ENCODE results near the gene SHISA9.

The SHISA9 gene

DNA sequence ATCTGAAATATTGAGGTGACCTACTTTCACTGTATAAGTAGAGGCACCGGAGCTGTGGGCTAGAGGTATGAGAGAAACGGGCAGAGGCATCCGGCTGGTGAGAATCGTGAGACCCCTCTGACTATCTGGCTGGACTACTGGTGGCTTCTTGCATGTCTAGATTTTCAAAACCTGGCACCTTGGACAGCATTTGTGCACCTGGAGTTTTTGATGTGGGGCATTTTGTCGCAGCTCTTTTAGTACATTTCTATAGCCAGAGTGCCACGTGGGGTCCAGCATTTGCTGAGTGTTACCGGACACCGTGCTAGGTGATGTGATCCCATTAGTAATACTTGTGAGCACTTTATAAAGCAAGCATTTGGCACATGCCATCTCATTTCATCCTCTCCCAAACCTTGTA lies 32.6 kb upstream of the SHISA9 start:
- DNase-seq (ENCODE audit: low spot score): no peak
- TF ChIP-seq CTCF (IDR thresholded peaks at IDR 0.05; ENCODE audit: extremely low read depth, missing control alignments): no peak

- DNase-seq (ENCODE audit: low spot score): no peak
- no peak for TF ChIP-seq CTCF (IDR thresholded peaks at IDR 0.05; ENCODE audit: extremely low read depth, missing control alignments)
These were observed 31.5 kb upstream of the SHISA9 start for GRCh38 chr16:12869698-12870427.

DNA sequence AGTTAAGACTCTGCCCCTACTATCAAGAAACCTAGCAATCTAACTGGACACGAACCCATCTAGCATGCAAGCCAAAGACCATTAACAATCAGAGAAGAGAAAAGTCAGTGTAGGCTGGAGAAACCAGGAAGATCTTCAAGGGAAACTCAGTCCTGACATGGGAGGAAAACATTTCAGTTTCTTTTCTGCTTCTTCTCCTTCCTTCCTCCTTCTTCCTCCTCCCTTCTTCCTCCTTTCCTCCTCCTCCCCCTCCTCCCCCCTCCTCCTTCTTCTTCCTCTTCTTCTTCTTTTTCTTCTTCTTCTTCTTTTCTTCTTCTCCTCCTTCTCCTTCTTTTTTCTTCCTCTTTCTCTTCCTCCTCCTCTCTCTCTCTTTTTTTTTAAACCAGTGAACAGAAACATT lies 29.6 kb upstream of the SHISA9 start:
- no peak for TF ChIP-seq CTCF (IDR thresholded peaks at IDR 0.05; ENCODE audit: extremely low read depth, missing control alignments)
- no peak for DNase-seq (ENCODE audit: low spot score)

DNA sequence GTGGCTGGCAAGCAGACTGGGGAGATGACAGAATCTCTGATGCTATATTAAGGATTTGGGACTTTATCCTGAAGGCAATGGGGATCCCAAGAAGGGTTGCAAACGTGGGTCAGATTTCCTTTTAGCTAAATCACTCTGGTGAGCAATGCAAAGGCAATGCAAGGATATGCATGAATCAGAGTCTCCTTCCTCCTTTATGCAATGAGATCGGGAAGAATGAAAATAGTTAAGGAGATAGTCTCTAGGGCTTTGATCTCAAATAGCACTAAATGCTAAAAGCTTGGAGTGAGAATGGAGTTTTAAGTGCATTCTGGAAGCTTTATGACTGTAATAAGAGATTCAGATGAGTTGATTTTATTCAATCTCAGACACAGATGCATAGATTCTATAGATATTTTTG lies 27.2 kb upstream of the SHISA9 start:
- no peak for DNase-seq (ENCODE audit: low spot score)
- TF ChIP-seq CTCF (IDR thresholded peaks at IDR 0.05; ENCODE audit: extremely low read depth, missing control alignments): no peak

DNA sequence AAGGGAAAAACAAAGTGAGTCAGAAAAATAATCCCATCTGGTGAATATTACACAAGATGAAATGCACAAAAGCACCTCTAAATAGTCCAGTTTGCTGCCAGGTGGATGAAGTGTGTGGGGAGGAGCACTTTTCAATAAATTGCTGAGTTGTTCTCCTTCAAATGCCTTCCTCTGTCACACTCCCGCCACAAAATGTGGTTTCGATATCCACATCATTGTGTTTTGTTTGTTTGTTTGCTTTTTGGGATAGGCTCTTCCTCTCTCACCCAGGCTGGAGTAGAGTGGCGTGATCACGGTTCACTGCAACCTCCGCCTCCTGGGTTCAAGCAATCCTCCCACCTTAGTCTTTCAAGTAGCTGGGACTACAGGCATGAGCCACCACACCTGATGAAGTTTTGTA lies 24.6 kb upstream of the SHISA9 start:
- DNase-seq (ENCODE audit: low spot score): no peak

GRCh38 chr16:12878973-12879372 lies 22.4 kb upstream of the SHISA9 start:
- no peak for DNase-seq (ENCODE audit: low spot score)
- TF ChIP-seq CTCF (IDR thresholded peaks at IDR 0.05; ENCODE audit: extremely low read depth, missing control alignments): no peak

More for the DNA sequence above, 24.6 kb upstream of the SHISA9 start:
- TF ChIP-seq CTCF (IDR thresholded peaks at IDR 0.05; ENCODE audit: extremely low read depth, missing control alignments): no peak

DNA sequence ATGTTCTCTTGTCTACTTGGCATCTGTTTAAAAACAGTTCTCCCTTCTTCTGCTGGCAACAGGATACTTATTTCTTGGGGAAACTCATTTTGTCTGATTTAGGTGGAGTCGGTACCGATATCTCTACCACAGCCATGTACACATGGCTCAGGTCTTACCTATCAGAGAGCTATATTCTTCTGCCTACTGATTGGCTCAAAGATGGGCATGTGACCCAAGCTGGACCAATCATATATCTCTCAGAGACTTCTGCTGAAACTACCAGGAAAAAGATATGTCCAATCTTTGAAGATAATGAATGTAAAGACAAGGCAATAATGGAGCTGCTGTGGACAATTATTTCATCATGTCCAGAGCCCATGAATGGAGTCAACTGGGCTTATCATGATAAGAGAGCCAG lies 21.6 kb upstream of the SHISA9 start:
- no peak for TF ChIP-seq CTCF (IDR thresholded peaks at IDR 0.05; ENCODE audit: extremely low read depth, missing control alignments)
- DNase-seq (ENCODE audit: low spot score): no peak

Data from GM20000 (cell line).